Subcutaneous abdominal adipose tissue (tissue), 5 donors: Measurements from ENCODE around the gene HES7.
A peak's percentile ranks its signal among the peaks of the same experiment; 100 is the strongest.

ENCODE experiments used
- H3K27ac ChIP-seq: one replicate; pipeline ENCODE4 v1.7.0; 2013; ENCODE audit warnings: low read depth, mild to moderate bottlenecking, inconsistent platforms, low read length, moderate library complexity
- H3K27me3 ChIP-seq, 5 donors: one replicate each; pipeline ENCODE4 v1.7.0; 2013; ENCODE audit warnings: low read length in 5 of 5, inconsistent platforms in 1 of 5; ENCODE audit not compliant: control insufficient read depth in 5 of 5, insufficient read depth in 4 of 5
- H3K36me3 ChIP-seq, 5 donors: one replicate each; pipeline ENCODE4 v1.7.0; 2013; ENCODE audit warnings: low read length in 5 of 5; ENCODE audit not compliant: control insufficient read depth in 5 of 5, insufficient read depth in 5 of 5
- H3K4me1 ChIP-seq, 5 donors: one replicate each; pipeline ENCODE4 v1.7.0; 2013; ENCODE audit warnings: low read length in 5 of 5, mild to moderate bottlenecking in 3 of 5, moderate library complexity in 1 of 5; ENCODE audit not compliant: control insufficient read depth in 5 of 5, insufficient read depth in 5 of 5
- H3K4me3 ChIP-seq, 5 donors: one replicate each; pipeline ENCODE4 v1.7.0; 2013; ENCODE audit warnings: low read length in 5 of 5, low read depth in 1 of 5
- H3K9ac ChIP-seq, 5 donors: one replicate each; pipeline ENCODE4 v1.7.0; 2013; ENCODE audit warnings: low read length in 5 of 5, mild to moderate bottlenecking in 4 of 5, moderate library complexity in 3 of 5
- H3K9me3 ChIP-seq, 5 donors: one replicate each; pipeline ENCODE4 v1.7.0; 2013; ENCODE audit warnings: low read length in 5 of 5; ENCODE audit not compliant: control insufficient read depth in 5 of 5
- donor health status: healthy.
- donor health status: healthy.
- donor health status: healthy.
- donor health status: healthy.
- donor health status: healthy.

HES7 gene

DNA sequence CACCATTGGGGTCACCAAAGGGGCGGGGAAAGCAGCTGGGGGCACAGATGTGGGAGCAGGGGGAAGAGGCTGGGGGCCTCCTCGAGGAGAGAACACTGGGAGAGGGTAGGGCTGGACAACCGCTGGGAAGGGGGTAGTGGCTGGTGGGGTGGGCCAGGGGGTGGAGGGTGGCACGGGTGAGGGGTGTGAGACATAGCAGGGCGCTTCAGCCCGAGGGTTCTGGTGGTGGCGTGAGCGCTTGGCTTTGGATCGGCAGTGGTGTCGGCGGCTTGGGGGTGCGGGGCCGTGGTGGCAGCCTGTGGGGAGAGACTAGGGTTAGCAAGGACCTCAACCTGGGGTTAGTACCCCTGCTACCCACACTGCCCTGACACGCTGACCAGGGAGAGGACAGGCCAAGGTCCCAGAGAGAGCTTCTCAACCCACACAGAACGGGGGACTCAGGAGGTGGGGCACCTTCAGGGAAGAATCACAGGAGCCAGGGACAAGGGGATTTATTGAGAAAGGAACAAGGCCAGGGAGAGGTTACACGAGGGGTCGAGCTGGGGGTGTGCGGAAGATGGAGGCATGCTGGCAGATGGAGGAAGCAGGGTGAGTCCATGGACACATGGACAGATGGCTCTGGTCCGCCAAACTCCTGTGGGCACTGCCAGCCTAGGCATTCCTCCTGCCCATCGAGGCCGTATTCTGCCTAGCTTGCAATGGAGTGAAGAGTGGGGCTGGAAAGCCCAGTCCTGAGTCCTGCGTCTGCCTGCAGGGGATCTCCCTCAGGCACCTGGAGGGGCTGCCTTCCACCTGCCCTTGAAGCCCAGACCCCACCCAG lies 19.9 kb upstream of the HES7 start:
- Histone ChIP-seq H3K27me3 (no peaks in the 10 kb centered on the region), H3K27ac (no peak overlapping the region), H3K36me3 (peaks cover 3 to 97% (median 94%) of the 10 kb centered on the region in 5 donors), H3K9ac (no peak overlapping the region), H3K9me3 (no peaks in the 10 kb centered on the region), H3K4me1 (peaks cover 0 to 23% (median 16%) of the 10 kb centered on the region in 5 donors), H3K4me3 (no peak overlapping the region)

DNA sequence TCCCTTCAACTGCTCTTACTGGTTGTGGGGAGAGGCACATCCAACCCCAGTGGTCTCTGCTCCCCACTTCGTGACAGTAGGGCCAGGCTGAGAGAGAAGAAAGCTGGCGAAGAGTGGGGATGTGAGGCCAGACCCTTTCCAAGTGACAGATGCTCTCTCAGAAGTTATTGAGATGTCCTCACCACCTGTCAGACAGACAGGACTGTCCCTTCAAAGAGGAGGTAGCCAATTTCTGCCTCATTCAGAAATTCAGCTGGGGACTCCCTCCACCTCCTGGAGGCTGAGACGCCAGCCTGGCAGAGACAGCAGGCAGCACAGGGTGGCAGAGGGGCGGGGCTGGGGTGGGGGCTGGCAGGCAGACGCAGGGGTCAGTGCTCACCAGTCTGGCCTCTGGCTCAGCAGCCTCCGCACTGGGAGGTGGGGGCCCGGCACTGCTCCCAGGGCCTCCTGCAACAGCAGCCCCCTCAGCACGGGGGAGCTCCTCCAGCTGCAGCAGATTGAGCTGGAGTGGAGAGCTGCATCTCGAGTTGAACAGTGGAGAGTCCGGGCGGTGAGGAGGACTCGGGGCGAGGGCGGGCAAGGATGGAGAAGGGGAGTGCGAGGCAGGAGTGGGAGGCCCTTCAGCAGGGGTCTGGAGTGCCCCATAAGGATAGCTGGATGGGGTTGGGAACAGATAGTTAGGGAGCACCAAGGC lies 19.1 kb upstream of the HES7 start:
- Histone ChIP-seq H3K36me3 (peaks cover 3 to 89% (median 86%) of the 10 kb centered on the region in 5 donors), H3K9ac (no peak overlapping the region), H3K27me3 (no peaks in the 10 kb centered on the region), H3K4me1 (peaks cover 6 to 25% (median 23%) of the 10 kb centered on the region in 5 donors), H3K9me3 (no peaks in the 10 kb centered on the region), H3K27ac (no peak overlapping the region), H3K4me3 (no peak overlapping the region)

DNA sequence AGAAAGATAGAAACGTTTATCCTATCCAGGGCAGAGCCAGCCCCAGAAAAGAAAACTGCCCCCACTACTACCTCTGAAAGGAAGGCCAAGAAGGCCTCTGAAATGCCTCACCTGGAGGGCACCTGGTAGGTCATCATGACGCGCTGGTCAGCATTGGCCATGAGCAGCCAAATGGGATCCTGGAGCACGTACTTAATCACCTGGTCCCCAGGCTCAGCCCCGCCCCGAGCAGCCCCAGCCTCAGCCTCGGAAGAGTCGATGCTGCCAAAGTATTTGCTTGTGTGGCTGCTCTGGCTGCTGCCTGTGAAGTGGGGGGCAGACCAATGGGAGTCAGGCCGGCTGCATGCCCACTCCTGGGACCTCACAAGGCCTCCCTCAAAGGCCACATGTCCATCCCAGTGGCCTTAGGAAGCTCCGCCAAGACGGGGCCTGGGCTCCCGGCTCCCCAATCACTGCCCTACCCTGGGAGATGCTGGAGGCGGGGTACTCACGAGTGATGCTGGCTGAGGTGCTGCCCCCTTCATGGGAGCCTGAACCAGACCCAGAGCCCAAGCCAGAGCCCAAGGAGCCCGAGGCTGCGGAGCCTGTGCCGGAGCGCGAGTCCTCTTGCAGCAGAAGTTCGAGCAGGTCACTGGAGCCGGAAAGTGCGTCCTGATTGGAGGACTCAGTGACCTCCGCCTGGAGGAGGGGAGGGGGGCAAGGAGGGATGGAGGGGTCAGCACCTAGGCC lies 18.4 kb upstream of the HES7 start:
- Histone ChIP-seq H3K4me1 (peaks cover 6 to 27% (median 24%) of the 10 kb centered on the region in 5 donors), H3K27me3 (no peaks in the 10 kb centered on the region)

DNA sequence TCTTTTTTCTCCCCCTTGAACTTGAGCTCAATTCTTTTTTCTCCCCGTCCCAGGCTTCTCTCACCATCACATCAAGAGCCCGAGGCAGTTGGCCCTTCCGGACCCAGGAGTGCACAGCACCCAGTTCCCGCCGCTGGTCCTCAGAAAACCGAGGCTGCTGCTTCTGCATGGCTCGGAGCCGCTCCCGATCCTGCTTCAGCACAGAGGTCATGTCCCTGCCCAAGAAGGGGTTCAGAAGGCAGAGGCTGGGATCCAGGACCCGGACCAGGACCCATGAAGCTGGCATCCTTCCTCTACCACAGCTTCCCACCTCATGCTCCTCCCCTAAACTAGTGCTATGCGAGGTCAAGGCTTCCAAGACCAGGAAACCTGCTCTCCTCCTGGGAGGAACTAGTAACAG lies 17.8 kb upstream of the HES7 start:
- Histone ChIP-seq H3K27me3 (no peaks in the 10 kb centered on the region), H3K9me3 (no peaks in the 10 kb centered on the region), H3K4me3 (no peak overlapping the region), H3K27ac (no peak overlapping the region), H3K4me1 (peaks cover 6 to 27% (median 24%) of the 10 kb centered on the region in 5 donors), H3K36me3 (peaks cover 3 to 76% (median 73%) of the 10 kb centered on the region in 5 donors), H3K9ac (no peak overlapping the region)

More for the DNA sequence above, 18.4 kb upstream of the HES7 start:
- Histone ChIP-seq H3K27ac (no peak overlapping the region), H3K4me3 (no peak overlapping the region), H3K9me3 (no peaks in the 10 kb centered on the region), H3K36me3 (peaks cover 3 to 82% (median 79%) of the 10 kb centered on the region in 5 donors), H3K9ac (no peak overlapping the region)

DNA sequence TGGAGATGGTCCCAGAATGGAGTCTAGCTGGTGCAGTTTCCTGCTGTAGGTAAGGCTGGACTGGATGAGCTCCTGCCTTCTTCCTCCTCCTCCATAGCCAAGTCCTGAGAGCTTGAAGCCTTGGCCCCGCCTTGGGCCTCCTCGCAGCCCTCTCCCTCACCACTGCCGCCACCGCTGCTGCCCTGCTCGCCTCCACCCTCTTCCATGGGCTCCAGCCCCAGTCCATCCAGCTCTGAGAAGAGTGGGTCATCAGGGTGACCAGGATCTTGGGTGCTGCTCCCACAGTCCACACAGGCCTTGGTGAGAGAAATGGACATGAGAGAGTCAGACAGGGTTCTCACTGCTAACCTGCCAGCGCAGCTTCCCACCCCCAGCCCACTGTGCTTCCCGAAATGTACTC lies 17.1 kb upstream of the HES7 start:
- Histone ChIP-seq H3K9ac (no peak overlapping the region), H3K27me3 (no peaks in the 10 kb centered on the region), H3K4me1 (peaks cover 6 to 27% (median 24%) of the 10 kb centered on the region in 5 donors), H3K27ac (no peak overlapping the region), H3K4me3 (no peak overlapping the region), H3K36me3 (peaks cover 3 to 69% (median 66%) of the 10 kb centered on the region in 5 donors), H3K9me3 (no peaks in the 10 kb centered on the region)

DNA sequence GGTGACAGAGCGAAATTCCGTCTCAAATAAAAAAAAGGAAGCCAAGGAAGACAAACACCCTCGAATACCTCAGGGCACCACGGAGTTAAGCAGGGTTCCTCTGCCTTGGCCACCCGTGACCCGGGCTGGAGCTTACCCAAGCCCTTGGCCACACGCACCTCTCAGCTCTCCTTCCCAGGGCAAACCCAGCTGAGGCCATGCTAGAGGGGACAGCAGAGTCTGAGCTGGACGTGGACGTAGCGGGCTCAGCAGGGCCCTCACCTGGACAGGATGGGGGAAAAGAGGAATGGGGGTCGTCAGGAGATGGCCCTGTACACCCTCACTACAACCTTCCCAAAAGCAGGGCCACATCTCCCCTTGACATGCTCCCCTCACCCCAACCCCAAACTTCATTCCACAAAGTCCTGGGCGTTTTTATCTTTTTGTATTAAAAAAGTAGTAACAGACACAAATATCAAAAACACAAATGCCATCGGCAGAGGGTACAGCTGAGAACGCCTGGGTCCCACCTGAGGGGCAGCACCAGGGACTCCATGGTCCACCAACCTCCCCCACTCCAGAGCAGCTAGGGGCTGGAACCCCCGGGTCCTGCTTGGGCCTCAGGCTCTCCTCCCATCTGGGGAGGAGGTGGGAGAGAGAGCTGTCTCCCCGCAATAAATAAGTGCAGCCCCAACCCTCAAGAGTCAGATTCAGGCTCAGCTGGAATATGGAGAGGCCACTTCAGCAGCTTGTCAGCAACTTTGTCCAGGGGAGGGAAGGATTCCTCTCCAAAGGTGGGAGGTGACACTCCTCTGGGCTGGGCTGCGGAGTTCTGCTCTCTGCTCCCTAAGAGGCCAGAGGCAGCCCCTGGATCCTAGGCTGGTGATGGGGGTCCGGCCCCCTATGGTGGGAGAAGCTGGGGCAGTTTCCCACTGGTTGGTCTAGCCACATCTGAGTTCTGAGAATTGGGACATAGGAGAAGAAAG lies 16.4 kb upstream of the HES7 start:
- peaks cover 3 to 62% (median 59%) of the 10 kb centered on the region in 5 donors for H3K36me3 ChIP-seq
- H3K4me3 ChIP-seq: no peak overlapping the region
- no peaks in the 10 kb centered on the region for H3K9me3 ChIP-seq
- peaks cover 6 to 27% (median 24%) of the 10 kb centered on the region in 5 donors for H3K4me1 ChIP-seq
- no peak overlapping the region for H3K9ac ChIP-seq
- H3K27ac ChIP-seq: no peak overlapping the region
- H3K27me3 ChIP-seq: no peaks in the 10 kb centered on the region

DNA sequence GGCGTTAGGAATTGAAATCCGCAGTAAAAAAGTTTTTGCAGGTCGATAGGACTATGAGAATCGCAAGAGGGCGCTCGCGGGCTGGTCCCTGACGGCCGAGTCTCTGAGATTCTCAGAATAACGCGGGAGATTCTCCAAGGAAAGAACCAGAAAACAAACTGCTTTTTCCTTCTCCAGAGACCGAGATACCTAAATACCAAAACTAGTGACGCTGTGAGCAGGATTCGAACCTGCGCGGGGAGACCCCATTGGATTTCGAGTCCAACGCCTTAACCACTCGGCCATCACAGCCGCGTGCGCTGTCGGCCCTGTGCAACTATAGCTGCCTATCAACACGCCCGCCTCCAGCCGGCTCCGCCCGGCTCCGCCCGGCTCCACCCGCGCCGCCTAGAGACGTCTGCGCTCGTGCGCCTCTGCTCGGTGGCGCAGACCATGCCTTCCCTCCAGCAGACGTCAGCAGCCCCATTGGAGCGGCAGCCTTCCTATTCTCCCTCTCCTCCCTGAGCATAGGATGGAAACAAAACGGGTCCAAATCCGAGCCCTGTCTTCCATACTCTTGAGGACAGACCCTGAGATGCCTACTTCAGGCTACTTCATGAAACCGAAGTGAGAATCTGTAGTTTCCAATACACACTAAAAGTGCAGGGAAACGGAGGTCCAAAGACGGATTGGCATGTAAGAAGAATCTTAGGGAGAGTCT lies 14.9 kb upstream of the HES7 start:
- Histone ChIP-seq H3K4me3 (peak overlapping the region; percentile 28 to 52 (median 36)), H3K4me1 (peaks cover 6 to 27% (median 24%) of the 10 kb centered on the region in 5 donors), H3K9me3 (no peaks in the 10 kb centered on the region), H3K27ac (peak overlapping the region; percentile 80), H3K36me3 (peaks cover 3 to 47% (median 44%) of the 10 kb centered on the region in 5 donors), H3K27me3 (no peaks in the 10 kb centered on the region), H3K9ac (peak overlapping the region in 1 of 5 donors; percentile 40)

DNA sequence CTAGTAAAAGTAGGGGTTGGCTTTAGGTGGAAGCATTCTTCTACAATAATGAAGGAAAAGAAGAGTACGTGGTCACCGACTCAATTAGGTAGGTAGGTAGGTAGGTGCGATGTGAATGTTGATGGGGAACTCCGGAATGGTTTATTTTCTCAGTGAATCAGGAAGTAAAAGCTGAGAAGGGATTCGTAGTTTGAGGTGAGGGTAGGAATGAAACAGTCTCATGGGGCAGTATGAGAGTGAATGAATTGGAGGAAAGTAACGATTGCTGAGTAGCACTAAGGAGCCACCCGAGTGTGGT lies 14.4 kb upstream of the HES7 start:
- peaks cover 6 to 27% (median 24%) of the 10 kb centered on the region in 5 donors for H3K4me1 ChIP-seq
- H3K9me3 ChIP-seq: no peaks in the 10 kb centered on the region
- H3K27me3 ChIP-seq: no peaks in the 10 kb centered on the region
- peak overlapping the region; percentile 80 for H3K27ac ChIP-seq
- H3K9ac ChIP-seq: no peak overlapping the region
- peaks cover 3 to 42% (median 39%) of the 10 kb centered on the region in 5 donors for H3K36me3 ChIP-seq
- H3K4me3 ChIP-seq: peak overlapping the region in 4 of 5 donors; percentile 0 to 40 (median 32)
